Measurements from ENCODE around the gene CELSR1.
"Not testable (repeated sequence)": the region's sequence is repeated elsewhere in the genome, so short reads cannot be mapped to it uniquely, and the experiment has no call there.

CELSR1 gene

GRCh38 chr22:46533070-46533833, 4.2 kb downstream of the CELSR1 start:
- no peak for DNase-seq (ENCODE audit: low spot score)

- no peak for DNase-seq (ENCODE audit: low spot score)
These were observed 5.0 kb downstream of the CELSR1 start for GRCh38 chr22:46532416-46532815.

DNA sequence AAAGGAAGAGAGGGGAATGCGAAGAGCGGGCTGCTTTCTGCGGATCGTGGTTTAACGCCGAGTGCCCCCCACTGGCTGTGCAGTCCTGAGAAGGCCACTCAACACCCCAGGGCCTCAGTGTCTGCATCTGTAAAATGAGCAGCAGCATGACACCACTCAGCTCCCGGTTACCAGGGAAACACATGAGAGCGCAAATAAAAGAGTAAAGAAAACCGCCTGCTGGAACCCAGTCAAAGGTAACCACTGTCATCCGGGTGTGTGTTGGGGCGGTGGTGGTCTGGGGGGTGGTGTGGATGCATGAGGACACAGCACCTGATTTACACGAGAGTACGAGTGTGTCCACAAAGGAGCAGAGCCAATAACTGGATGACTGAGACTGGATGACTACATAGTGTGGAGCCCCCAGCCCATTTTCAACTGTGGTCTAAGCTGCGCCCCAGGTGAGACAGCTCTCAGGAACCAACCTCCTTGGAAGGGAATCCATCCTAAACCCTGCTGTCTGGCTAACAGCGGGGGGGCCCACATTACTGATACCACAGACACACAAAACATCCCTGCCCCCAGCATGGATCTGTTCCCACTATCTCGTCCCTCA, 5.7 kb downstream of the CELSR1 start:
- no peak for DNase-seq (ENCODE audit: low spot score)

GRCh38 chr22:46528121-46528610, 9.3 kb downstream of the CELSR1 start:
- DNase-seq (ENCODE audit: low spot score), result no peak

GRCh38 chr22:46526244-46526839, 11.1 kb downstream of the CELSR1 start:
- no peak for DNase-seq (ENCODE audit: low spot score)

DNA sequence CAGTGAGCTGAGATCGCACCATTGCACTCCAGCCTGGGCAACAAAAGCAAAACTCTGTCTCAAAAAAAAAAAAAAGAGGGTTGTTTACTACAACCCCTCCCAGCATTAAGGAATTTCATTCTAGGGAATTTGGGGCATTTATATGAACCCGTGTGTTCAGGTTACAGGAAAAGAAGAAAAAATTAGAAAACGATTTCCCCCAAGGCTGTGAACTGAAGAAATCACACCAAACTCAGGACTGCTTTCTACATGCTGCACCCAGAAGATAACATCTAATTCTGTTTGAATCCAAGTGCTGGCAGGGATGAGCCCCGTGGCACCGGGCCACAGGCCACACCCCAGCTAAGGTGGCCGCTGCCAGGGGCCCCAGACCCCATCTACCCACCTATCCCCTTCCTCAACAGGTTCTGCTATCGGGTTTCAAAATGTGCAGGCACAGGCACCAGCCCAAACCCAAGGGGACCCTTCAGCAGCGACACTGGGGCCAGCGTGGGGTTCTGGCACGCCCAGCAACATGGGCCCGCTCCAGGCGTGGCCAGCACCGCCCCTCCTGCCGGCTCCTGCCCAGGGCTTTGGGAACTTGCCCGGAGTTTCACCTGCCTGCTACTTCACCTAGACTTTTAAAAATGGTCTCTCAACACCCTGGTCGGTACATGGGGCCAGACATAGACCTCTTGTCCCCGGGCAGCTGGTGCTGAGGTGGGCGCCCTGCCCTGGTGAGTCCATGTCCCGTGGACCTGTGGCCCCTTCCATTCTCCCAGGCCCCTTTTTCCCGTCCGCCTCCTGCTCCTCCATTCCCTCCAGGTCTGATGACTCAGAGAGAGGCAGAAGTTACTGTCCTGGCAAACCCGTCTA, 11.8 kb downstream of the CELSR1 start:
- no peak for DNase-seq (ENCODE audit: low spot score)

DNA sequence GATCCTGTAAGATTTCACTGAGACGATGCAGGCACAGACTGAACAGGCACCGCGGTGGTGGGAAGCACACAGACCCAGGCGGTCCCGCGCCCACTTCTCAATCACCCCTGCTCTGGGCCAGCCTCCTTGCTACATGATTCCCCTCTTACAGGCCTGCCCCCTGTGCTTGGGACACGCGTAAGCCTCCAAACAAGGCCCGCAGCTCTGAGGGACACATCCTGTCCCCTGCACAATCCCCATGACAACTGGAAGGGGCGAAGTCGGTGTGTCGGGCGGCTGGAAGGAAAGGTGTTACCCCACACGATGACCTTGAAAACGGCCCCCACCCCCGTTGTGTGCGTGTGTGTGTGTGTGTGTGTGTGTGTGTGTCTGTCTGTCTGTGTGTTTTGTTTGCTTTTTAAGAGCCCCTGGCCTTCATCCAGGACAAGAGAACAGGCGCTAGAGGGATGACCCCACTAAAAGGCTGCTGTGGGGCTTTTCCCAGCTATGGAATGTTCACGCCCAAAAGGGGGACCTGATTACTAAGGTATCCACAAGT, 13.1 kb downstream of the CELSR1 start:
- DNase-seq (ENCODE audit: low spot score), result no peak

DNA sequence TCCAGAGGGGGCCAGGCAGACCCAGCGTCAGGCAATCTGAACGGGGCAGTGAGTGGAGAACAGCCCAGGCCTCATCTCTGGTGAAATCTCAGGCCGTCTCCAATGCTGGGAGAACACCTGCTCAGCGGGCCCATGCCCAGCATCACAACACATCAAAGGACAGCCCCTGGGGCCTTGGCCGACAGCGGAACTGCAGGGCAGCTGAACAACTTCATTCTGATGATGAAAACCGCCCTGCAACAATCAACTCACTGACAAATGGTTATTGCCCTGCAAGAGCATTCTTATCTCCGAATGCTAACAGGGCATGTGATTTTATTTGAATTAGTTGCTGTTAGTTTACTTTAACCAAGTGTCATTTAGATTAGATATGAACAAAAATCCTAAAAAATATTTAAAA, 14.6 kb downstream of the CELSR1 start:
- no peak for DNase-seq (ENCODE audit: low spot score)

DNA sequence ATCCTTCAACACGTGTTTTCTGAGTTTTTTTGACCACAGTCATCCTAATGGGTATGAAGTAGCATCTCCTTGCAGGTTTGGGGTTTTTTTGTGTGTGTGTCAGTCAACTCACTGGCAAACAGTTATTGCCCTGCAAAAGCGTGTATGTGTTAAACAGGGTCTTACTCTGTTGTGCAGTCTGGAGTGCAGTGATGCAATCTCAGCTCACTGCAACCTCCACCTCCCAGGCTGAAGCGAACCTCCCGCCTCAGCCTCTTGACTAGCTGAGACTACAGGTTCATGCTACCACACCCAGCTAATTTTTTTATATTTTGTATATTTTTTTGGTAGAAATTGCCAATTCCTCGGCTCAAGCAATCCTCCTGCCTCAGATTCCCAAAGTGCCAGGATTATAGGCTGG, 15.4 kb downstream of the CELSR1 start:
- DNase-seq (ENCODE audit: low spot score), result no peak

GRCh38 chr22:46520880-46521279, 16.5 kb downstream of the CELSR1 start:
- no peak for DNase-seq (ENCODE audit: low spot score)

- no peak for DNase-seq (ENCODE audit: low spot score)
These were observed 18.0 kb downstream of the CELSR1 start for GRCh38 chr22:46519377-46519776.

- DNase-seq (ENCODE audit: low spot score), result no peak
These were observed 18.7 kb downstream of the CELSR1 start for GRCh38 chr22:46518542-46519325.

DNA sequence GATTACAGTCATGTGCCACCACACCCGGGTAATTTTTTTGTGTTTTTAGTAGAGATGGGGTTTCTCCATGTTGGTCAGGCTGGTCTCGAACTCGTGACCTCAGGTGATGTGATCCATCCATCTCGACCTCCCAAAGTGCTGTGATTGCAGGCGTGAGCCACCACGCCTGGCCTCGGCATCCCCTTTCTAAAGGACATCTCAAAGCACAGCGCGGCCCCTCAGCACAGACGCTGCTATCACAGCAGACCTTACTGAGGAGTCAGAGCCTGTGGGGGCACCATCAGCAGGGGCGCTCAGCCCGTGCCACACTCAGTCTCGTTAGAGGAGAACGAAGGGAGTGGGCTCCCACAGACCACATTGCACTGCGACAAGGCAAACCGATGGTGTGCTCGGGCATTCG, 19.4 kb downstream of the CELSR1 start:
- DNase-seq (ENCODE audit: low spot score), result no peak

DNA sequence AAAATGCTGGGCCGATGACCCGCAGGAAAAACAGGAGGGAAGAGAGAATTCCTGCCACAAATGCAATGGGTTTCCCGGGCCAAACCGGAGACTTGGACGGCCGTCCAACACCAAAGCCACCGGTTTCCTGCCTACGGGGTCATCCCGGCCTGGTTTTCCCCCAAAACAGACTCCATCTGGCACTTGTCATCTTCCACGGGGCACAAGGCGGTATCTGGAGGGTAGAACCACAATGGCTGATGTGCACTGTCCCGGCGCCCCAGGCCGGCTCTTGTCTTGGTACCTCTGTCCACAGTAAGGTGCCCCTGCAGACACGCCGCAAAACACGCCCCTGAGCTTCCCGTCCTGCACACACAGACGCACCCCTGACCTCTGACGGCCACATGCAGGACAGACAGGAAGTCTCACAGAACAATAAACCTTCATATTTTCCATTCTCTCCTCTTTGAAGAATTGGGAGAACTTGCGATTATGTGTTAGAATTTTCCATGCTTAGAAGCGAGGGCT, 20.1 kb downstream of the CELSR1 start:
- no peak for DNase-seq (ENCODE audit: low spot score)

GRCh38 chr22:46516638-46517037, 20.8 kb downstream of the CELSR1 start:
- no peak for DNase-seq (ENCODE audit: low spot score)

DNA sequence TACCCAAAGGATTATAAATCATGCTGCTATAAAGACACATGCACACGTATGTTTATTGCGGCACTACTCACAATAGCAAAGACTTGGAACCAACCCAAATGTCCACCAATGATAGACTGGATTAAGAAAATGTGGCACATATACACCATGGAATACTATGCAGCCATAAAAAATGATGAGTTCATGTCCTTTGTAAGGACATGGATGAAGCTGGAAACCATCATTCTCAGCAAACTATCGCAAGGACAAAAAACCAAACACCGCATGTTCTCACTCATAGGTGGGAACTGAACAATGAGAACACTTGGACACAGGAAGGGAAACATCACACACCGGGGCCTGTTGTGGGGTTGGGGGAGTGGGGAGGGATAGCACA, 21.3 kb downstream of the CELSR1 start:
- DNase-seq (ENCODE audit: low spot score), result not testable (repeated sequence)

DNA sequence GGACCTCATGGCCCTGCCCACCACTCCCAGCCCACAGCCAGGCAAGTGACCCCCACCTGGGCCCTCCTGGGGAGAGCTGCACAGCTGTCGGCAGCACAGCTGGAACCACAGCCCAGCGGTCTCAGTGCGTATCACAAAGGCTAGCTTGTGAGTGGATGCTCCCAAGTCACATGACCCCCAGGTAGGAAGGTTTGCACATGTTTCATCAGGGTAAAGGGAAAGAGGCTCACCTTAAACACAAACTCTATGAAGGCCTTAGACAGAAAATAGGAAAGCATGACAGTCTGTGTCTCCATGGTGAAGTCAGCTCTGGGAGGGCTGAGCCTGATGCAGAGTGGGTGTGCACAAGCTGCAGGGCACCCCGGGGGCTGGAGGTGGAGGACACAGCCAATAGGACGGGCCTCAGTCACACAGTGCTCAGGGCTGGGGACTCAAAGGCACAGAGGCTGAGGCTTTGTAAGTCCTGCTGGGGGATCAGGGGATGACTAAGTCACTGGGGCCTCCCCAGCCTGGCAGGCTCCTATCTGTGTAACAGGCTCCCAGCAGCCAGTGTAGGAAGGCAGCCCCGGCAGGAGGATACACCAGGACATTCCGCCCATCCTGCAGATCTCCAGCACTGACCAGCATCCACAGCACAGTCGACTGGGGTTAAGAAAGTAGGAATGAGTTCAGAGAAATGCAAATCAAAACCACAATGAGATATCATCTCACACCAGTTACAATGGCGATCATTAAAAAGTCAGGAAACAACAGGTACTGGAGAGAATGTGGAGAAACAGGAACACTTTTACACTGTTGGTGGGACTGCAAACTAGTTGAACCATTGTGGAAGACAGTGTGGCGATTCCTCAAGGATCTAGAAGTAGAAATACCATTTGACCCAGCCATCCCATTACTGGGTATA, 22.0 kb downstream of the CELSR1 start:
- DNase-seq (ENCODE audit: low spot score), result no peak

DNA sequence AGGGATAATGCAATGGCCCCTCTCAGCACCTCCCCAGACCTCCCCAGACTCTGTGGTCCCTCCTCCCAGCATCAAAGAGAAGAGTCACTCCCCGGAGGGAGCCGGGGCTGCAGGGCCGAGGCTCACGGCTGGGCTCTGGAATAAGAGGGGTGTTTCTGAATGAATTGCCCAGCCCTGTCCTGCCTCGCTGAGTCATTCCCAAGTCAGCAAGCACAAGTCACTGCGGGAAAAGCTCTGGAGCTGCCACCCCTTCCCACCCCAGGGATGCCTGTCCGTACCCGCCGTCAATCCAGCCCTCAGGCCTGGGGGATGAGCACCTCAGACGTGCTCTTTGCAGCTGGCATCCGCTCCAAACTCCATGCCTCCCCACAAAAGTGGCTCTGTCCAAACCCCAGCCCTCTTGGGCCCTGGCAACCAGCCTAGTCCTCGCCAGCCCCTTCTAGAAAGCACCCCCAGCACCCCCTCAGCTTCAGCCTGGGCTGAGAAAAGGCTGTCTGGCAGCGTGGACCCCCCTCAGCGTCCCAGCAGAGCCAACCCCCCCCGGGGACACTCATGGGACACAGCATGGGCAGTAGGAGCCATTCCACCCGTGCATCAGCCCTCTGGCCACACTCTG, 22.7 kb downstream of the CELSR1 start:
- no peak for DNase-seq (ENCODE audit: low spot score)

- DNase-seq (ENCODE audit: low spot score), result no peak
These were observed 23.4 kb downstream of the CELSR1 start for GRCh38 chr22:46513908-46514550.

Measured in hematopoietic multipotent progenitor cell treated with erythropoietin and hydrocortisone succinate and interleukin-3 and kit ligand, for 17 days (in vitro differentiated cells).